OCI-LY1 (cell line): ENCODE results near the gene BICRAL.

Source experiments
- CTCF ChIP-seq: fragments of 200-600 bp; sonication (generic), shearing (Covaris generic); IDR thresholded peaks from 2 replicates; pipeline ENCODE4 v1.5.1; 2017; ENCODE audit warnings: mild to moderate bottlenecking, antibody characterized with exemption, low read length, moderate library complexity, mixed read lengths
- EZH2 ChIP-seq: fragments of 200-600 bp; sonication (generic), shearing (Covaris generic); IDR thresholded peaks from 2 replicates; pipeline ENCODE4 v1.8.0; 2017; ENCODE audit warnings: borderline replicate concordance, mixed run types, mild to moderate bottlenecking, antibody characterized with exemption, low read length, moderate library complexity, mixed read lengths

DNA sequence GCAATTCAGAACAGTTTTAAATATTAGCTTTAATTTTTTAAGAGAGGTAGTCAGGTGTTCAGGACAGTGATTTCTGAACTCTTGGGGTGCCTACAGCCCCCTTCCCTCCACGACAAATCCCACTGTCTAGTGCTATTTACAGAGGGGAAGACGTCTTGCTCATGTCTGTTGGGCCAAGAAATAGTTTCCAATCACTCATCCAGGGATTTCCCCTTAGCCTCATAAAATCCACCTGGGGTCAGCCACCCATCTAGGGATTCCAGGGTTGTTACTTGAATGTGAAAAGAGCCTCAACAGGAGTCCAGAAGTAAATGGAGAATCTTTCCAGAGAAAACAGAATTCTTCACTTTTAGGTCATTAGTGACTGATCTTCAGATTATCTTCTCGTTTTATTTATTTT is 37.0 kb downstream of the BICRAL start:
- TF ChIP-seq CTCF = no peak
- no peak for TF ChIP-seq EZH2
